ENCODE results near the gene POP4. TPM values are rescaled to one million over a fixed set of nuclear protein-coding genes. Genes with fewer than 3 reads are reported as not detected.

POP4 gene
- total RNA-seq, 1 donor from 2014 or later = 58.8 TPM

GRCh38 chr19:29596885-29597525, 9.1 kb upstream of the POP4 start:
- ATAC-seq = no peak
- DNase-seq = no peak
- no peak overlapping the region for H3K27ac ChIP-seq
- H3K9me3 ChIP-seq = no peaks in the 10 kb centered on the region
- intact Hi-C loops (cut with DNase I) = no loop called here
- peaks cover 33% of the 10 kb centered on the region for H3K27me3 ChIP-seq
- H3K4me3 ChIP-seq = no peak overlapping the region
- TF ChIP-seq CTCF (IDR thresholded peaks at IDR 0.05) = no peak
- H3K36me3 ChIP-seq = no peaks in the 10 kb centered on the region
- H3K4me1 ChIP-seq = no peaks in the 10 kb centered on the region

GRCh38 chr19:29598036-29598435, 8.0 kb upstream of the POP4 start:
- H3K27me3 ChIP-seq = peaks cover 31% of the 10 kb centered on the region
- DNase-seq = no peak

GRCh38 chr19:29598496-29598895, 7.6 kb upstream of the POP4 start:
- TF ChIP-seq CTCF (IDR thresholded peaks at IDR 0.05) = no peak
- H3K9me3 ChIP-seq = no peaks in the 10 kb centered on the region
- intact Hi-C loops (cut with DNase I) = no loop called here
- no peak overlapping the region for H3K27ac ChIP-seq
- no peaks in the 10 kb centered on the region for H3K4me1 ChIP-seq
- peaks cover 30% of the 10 kb centered on the region for H3K27me3 ChIP-seq
- no peak overlapping the region for H3K4me3 ChIP-seq
- no peak for ATAC-seq
- DNase-seq = no peak
- no peaks in the 10 kb centered on the region for H3K36me3 ChIP-seq

More at GRCh38 chr19:29598036-29598435, 8.0 kb upstream of the POP4 start:
- intact Hi-C loops (cut with DNase I) = no loop called here
- H3K27ac ChIP-seq = no peak overlapping the region
- no peaks in the 10 kb centered on the region for H3K4me1 ChIP-seq
- ATAC-seq = no peak
- no peaks in the 10 kb centered on the region for H3K36me3 ChIP-seq
- no peak for TF ChIP-seq CTCF (IDR thresholded peaks at IDR 0.05)
- H3K4me3 ChIP-seq = no peak overlapping the region
- no peaks in the 10 kb centered on the region for H3K9me3 ChIP-seq

DNA sequence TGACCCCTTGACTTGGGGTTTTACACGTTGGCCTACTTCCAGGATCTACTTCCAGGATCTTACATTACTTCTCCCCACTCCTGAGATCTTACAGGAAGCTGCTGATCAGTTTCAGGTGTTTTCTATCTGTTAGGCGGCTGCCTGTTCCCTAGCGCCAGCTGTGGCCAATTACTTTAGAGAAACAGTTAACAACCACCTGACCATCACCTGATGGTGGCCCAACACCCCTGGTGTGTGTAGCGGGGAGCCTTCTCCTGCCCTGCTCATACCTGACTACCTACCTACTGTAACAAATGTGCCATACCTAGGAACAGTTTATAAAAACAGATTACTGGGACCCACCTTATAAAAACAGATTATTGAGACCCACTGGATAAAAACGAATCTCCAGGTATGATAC, 2.8 kb upstream of the POP4 start:
- H3K27me3 ChIP-seq = peaks cover 2% of the 10 kb centered on the region
- no peak for DNase-seq
- intact Hi-C loops (cut with DNase I) = no loop called here
- H3K9me3 ChIP-seq = no peaks in the 10 kb centered on the region
- TF ChIP-seq CTCF (IDR thresholded peaks at IDR 0.05) = no peak
- H3K4me1 ChIP-seq = peaks cover 12% of the 10 kb centered on the region
- ATAC-seq = no peak
- peaks cover under 1% of the 10 kb centered on the region for H3K36me3 ChIP-seq
- no peak overlapping the region for H3K27ac ChIP-seq
- H3K4me3 ChIP-seq = no peak overlapping the region

- H3K27ac ChIP-seq = peak overlapping the region; percentile 98
- no peaks in the 10 kb centered on the region for H3K9me3 ChIP-seq
- no peak for TF ChIP-seq CTCF (IDR thresholded peaks at IDR 0.05)
- DNase-seq (no peak), ATAC-seq (peak; percentile 48)
- H3K36me3 ChIP-seq = peaks cover 19% of the 10 kb centered on the region
- H3K4me1 ChIP-seq = peaks cover 12% of the 10 kb centered on the region
- intact Hi-C loops (cut with DNase I) = no loop called here
- no peaks in the 10 kb centered on the region for H3K27me3 ChIP-seq
- H3K4me3 ChIP-seq = peak overlapping the region; percentile 89
These were observed 301 bp downstream of the POP4 start for GRCh38 chr19:29606420-29606747.

GRCh38 chr19:29609636-29610035, 3.6 kb downstream of the POP4 start:
- no peaks in the 10 kb centered on the region for H3K9me3 ChIP-seq
- no peak overlapping the region for H3K27ac ChIP-seq
- H3K36me3 ChIP-seq = peaks cover 50% of the 10 kb centered on the region
- no peak for ATAC-seq
- H3K4me1 ChIP-seq = peaks cover 12% of the 10 kb centered on the region
- intact Hi-C loops (cut with DNase I) = loop anchor here (5.0 kb wide), 1 partner anchor 88 kb away; no protein-coding TSS in a partner anchor
- no peak overlapping the region for H3K4me3 ChIP-seq
- H3K27me3 ChIP-seq = no peaks in the 10 kb centered on the region
- peak; percentile 58 for DNase-seq
- no peak for TF ChIP-seq CTCF (IDR thresholded peaks at IDR 0.05)
